Stomach smooth muscle (tissue), 2 donors: ENCODE data around the gene AP2B1.
"Not testable (repeated sequence)": the region's sequence is repeated elsewhere in the genome, so short reads cannot be mapped to it uniquely, and the experiment has no call there.

Experiments used
- H3K27ac ChIP-seq: one replicate; pipeline ENCODE4 v1.7.0; 2013; ENCODE audit warnings: mild to moderate bottlenecking, low read length, inconsistent platforms
- H3K27me3 ChIP-seq, 2 donors: one replicate each; pipeline ENCODE4 v1.7.0; 2013; ENCODE audit warnings: low read length in 2 of 2; ENCODE audit not compliant: insufficient read depth in 2 of 2, control insufficient read depth in 1 of 2
- H3K36me3 ChIP-seq, 2 donors: one replicate each; pipeline ENCODE4 v1.7.0; 2013; ENCODE audit warnings: low read length in 2 of 2; ENCODE audit not compliant: control insufficient read depth in 2 of 2, insufficient read depth in 2 of 2
- H3K4me1 ChIP-seq: one replicate; pipeline ENCODE4 v1.7.0; 2013; ENCODE audit warnings: low read length; ENCODE audit not compliant: control insufficient read depth, insufficient read depth
- H3K4me3 ChIP-seq, 2 donors: one replicate each; pipeline ENCODE4 v1.7.0; 2013; ENCODE audit warnings: low read length in 2 of 2
- H3K9ac ChIP-seq, 2 donors: one replicate each; pipeline ENCODE4 v1.7.0; 2013; ENCODE audit warnings: low read length in 2 of 2, mild to moderate bottlenecking in 1 of 2
- H3K9me3 ChIP-seq, 2 donors: one replicate each; pipeline ENCODE4 v1.7.0; 2013; ENCODE audit warnings: low read length in 2 of 2; ENCODE audit not compliant: control insufficient read depth in 2 of 2
- donor health status: healthy.
- donor health status: Pancreatic carcinoma.

Gene AP2B1

DNA sequence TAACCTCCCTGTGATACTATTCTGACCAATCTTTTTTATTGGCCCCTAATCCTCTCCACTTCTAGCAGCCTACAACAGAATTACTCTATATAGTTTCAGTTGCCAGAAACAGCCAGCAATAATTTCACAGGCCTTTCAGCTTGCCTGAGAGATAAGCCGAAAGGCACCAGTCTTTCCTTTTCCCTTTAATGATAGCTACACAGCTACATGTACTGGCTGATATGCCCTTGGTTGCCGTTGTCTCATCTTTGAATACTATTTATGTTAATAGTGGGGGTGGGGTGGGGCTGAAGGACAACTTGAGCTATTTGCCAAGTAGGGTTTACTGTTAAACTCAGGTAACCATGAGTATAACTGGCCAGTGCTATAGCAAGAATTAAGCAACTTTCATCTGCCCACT, 108.5 kb downstream of the AP2B1 start:
- Histone ChIP-seq H3K27me3 (no peaks in the 10 kb centered on the region), H3K9me3 (no peaks in the 10 kb centered on the region), H3K4me3 (no peak overlapping the region), H3K4me1 (no peaks in the 10 kb centered on the region), H3K27ac (no peak overlapping the region), H3K36me3 (peaks cover 21 to 24% of the 10 kb centered on the region in 2 donors), H3K9ac (no peak overlapping the region)

- Histone ChIP-seq H3K27me3 (no peaks in the 10 kb centered on the region), H3K36me3 (peaks cover 12 to 16% of the 10 kb centered on the region in 2 donors)
Observed at GRCh38 chr17:35698800-35699199, 111.7 kb downstream of the AP2B1 start.

DNA sequence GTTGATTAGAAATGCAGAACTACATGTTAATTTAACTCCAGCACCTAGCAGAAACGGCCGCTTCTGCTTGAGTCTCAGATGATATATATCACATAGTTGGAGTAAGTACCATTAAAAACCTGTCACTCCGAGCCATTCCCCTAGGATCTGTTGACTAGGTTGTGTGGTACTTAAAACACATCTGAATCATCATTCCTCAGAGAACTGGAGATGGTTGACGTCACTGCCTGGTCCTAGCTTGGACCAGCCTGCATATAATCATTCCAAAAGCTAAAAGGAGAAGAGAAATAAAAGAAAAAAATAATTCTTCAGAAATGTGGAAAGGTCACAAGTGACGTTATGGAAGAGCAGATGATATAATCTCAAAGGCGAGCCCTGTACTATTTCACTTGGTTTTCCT, 113.0 kb downstream of the AP2B1 start:
- Histone ChIP-seq H3K27me3 (no peaks in the 10 kb centered on the region), H3K4me3 (no peak overlapping the region), H3K9me3 (no peaks in the 10 kb centered on the region), H3K4me1 (no peaks in the 10 kb centered on the region), H3K36me3 (peaks cover 6 to 10% of the 10 kb centered on the region in 2 donors), H3K9ac (no peak overlapping the region), H3K27ac (no peak overlapping the region)

More at GRCh38 chr17:35698800-35699199, 111.7 kb downstream of the AP2B1 start:
- H3K4me1 ChIP-seq: no peaks in the 10 kb centered on the region
- no peak overlapping the region for H3K27ac ChIP-seq
- no peaks in the 10 kb centered on the region for H3K9me3 ChIP-seq
- no peak overlapping the region for H3K9ac ChIP-seq
- no peak overlapping the region for H3K4me3 ChIP-seq

DNA sequence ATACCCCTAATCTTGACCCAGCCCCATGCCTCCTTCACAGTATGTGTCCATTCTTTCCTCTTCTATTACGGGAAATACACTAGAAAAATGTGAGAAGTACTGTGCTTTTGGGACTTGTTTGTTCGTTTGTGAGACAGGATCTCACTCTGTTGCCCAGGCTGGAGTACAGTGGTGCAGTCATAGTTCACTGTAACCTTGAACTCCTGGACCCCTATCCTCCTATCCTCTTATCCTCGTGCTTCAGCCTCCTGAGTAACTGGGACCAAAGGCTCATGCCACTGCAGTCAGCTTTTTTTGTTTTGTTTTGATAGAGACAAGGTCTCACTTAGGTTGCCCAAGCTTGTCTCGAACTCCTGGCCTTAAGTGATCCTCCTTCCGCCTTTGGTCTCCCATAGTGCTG, 114.4 kb downstream of the AP2B1 start:
- no peaks in the 10 kb centered on the region for H3K9me3 ChIP-seq
- H3K4me3 ChIP-seq: no peak overlapping the region
- no peaks in the 10 kb centered on the region for H3K27me3 ChIP-seq
- H3K4me1 ChIP-seq: no peaks in the 10 kb centered on the region
- H3K27ac ChIP-seq: no peak overlapping the region
- H3K9ac ChIP-seq: no peak overlapping the region
- no peaks in the 10 kb centered on the region for H3K36me3 ChIP-seq

GRCh38 chr17:35703308-35703707, 116.2 kb downstream of the AP2B1 start:
- not testable (repeated sequence) for H3K36me3 ChIP-seq, H3K9me3 ChIP-seq, H3K27ac ChIP-seq

DNA sequence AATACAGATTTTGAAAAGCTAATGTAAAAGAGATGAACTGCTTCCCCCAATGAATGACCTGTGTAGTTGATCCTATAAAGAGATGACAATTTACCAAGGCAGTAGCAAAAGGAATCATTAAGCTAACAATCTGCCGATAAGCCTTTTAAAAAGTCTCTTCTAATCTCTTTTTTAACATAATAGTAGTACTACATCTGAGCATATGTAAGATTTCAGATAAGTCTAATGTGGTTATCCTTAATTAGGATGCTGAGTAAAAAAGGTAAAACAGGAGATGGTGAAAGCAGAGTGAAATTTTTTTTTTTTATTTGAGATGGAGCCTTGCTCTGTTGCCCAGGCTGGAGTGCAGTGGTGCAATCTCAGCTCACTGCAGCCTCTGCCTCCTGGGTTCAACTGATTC, 118.1 kb downstream of the AP2B1 start:
- Histone ChIP-seq H3K27me3 (no peaks in the 10 kb centered on the region), H3K27ac (no peak overlapping the region), H3K9me3 (no peaks in the 10 kb centered on the region), H3K4me3 (no peak overlapping the region), H3K4me1 (no peaks in the 10 kb centered on the region), H3K9ac (no peak overlapping the region), H3K36me3 (peaks cover 4 to 6% of the 10 kb centered on the region in 2 donors)

More at GRCh38 chr17:35703308-35703707, 116.2 kb downstream of the AP2B1 start:
- not testable (repeated sequence) for H3K4me1 ChIP-seq, H3K9ac ChIP-seq, H3K4me3 ChIP-seq, H3K27me3 ChIP-seq

- H3K27me3 ChIP-seq: no peaks in the 10 kb centered on the region
- H3K4me1 ChIP-seq: no peaks in the 10 kb centered on the region
- no peaks in the 10 kb centered on the region for H3K9me3 ChIP-seq
- no peak overlapping the region for H3K9ac ChIP-seq
- no peak overlapping the region for H3K27ac ChIP-seq
- peaks cover 6 to 7% of the 10 kb centered on the region in 2 donors for H3K36me3 ChIP-seq
- no peak overlapping the region for H3K4me3 ChIP-seq
Observed at GRCh38 chr17:35705705-35706104, 118.6 kb downstream of the AP2B1 start.

DNA sequence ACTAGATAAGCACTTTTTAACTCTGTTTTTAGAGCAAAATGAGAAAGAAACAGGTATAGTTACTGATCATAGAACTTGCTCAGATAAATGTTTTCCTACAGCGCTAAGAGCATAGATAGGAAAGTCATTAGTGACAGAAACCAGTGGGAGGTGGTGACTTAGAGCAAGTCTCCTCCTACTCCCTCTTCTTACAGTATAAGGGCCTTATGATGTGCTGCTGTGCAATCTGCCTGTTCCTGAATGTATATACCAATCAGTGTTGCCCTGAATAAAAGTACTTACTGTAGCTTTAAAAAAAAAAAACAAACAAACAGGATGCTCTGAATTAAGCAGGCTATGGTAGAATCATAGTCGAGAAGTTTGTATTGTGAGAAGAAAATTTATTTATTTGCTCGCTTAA, 121.0 kb downstream of the AP2B1 start:
- Histone ChIP-seq H3K27me3 (no peaks in the 10 kb centered on the region), H3K4me1 (peaks cover 3% of the 10 kb centered on the region), H3K9me3 (no peaks in the 10 kb centered on the region), H3K36me3 (peaks cover 11 to 15% of the 10 kb centered on the region in 2 donors), H3K4me3 (no peak overlapping the region), H3K27ac (no peak overlapping the region), H3K9ac (peak overlapping the region in 1 of 2 donors; percentile 28)

DNA sequence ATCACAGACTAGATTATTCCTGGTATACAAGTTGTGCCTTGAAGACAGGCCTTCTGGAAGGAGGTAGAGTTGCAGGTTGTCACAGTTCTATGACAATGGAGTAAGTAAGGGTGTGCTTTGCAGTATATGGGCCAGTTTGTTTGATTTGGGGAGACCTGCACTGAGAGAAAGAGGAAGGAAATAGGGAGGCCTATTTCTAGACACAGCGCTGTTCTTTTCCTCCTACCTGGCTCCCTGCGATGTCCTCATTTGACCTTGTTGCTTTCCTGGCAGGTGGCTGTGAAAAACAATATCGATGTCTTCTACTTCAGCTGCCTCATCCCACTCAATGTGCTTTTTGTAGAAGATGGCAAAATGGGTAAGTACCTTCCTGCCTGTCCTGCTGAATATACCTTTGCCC, 121.8 kb downstream of the AP2B1 start:
- peaks cover 7% of the 10 kb centered on the region for H3K4me1 ChIP-seq
- no peaks in the 10 kb centered on the region for H3K9me3 ChIP-seq
- no peaks in the 10 kb centered on the region for H3K27me3 ChIP-seq
- no peak overlapping the region for H3K4me3 ChIP-seq
- H3K36me3 ChIP-seq: peaks cover 11 to 15% of the 10 kb centered on the region in 2 donors
- H3K27ac ChIP-seq: no peak overlapping the region
- no peak overlapping the region for H3K9ac ChIP-seq

- Histone ChIP-seq H3K4me1 (peaks cover 7% of the 10 kb centered on the region), H3K4me3 (no peak overlapping the region), H3K27ac (no peak overlapping the region), H3K36me3 (peaks cover 12 to 15% of the 10 kb centered on the region in 2 donors), H3K9ac (no peak overlapping the region), H3K9me3 (no peaks in the 10 kb centered on the region), H3K27me3 (no peaks in the 10 kb centered on the region)
Observed at GRCh38 chr17:35709874-35710273, 122.8 kb downstream of the AP2B1 start.

- H3K4me3 ChIP-seq: no peak overlapping the region
- H3K36me3 ChIP-seq: peaks cover 14 to 15% of the 10 kb centered on the region in 2 donors
- no peak overlapping the region for H3K27ac ChIP-seq
- no peaks in the 10 kb centered on the region for H3K27me3 ChIP-seq
- no peak overlapping the region for H3K9ac ChIP-seq
- no peaks in the 10 kb centered on the region for H3K9me3 ChIP-seq
- H3K4me1 ChIP-seq: peaks cover 7% of the 10 kb centered on the region
Observed at GRCh38 chr17:35710950-35711349, 123.8 kb downstream of the AP2B1 start.
